NCI-H748 treated with DMSO at 0.1 percent for 48 hours (cell line): Measurements from ENCODE around the gene ZNHIT6.

Experiments
- DNase-seq: peaks from one replicate; lab custom pipeline; 2025; lab: John Stamatoyannopoulos, UW

Gene ZNHIT6

DNA sequence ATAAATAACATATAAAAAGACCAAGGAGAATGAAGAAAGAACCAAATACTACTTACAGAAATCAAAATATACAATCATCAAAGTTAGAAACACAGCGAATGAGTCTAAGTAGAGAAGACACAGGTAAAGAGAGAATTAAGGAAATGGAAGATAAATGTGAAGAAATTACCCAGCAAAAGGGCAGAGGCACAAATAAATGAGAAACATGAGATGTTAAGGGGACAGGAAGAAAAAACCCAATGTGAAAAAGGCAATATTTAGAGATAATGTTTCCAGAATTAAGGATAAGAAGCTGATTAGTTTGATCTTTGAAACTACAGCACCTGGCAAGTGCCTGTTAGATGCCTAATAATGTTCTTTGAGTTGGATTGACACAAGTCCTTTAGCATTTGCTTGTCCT is 86.8 kb downstream of the ZNHIT6 start:
- no peak for DNase-seq

DNA sequence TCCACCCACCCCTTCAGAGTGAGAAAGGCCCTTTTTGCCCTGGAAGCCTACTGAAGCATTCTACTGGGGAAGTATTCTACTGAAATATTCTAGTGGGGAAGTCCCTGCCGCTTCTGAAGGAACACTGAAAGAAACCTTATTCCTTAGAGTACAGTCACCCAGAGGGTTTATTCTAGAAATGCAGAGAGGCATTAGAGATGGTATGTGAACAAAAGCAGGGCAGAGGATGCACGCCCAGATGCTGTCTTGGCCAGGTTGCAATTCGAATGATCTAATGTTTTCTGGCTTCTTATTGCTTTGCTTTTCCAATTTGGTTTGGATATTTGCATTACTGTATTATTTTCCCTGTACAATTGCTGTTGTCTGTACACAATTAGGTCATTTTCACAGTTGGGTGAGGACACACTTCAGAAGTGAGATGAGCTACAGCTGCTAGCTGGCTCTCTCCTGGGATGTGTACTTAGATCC is 90.6 kb downstream of the ZNHIT6 start:
- DNase-seq: no peak

GRCh38 chr1:85616736-85617135 is 91.5 kb downstream of the ZNHIT6 start:
- no peak for DNase-seq

DNA sequence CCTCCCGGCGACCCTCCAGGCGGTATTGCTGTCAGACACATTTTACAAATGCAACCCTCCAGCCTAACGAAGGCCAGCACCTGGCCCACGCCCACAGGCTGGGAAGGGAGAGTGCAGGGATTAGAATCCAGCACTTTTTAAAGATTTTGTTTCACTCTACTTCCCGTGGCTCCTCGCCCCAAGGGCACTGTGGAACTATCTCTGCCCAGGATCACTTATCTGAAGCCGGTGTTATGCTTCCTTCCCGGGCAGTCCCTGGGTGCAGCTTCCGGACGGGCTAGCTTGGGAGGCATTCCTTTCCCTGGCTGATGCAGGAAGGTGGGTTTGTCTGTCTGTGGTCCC is 91.9 kb downstream of the ZNHIT6 start:
- no peak for DNase-seq

DNA sequence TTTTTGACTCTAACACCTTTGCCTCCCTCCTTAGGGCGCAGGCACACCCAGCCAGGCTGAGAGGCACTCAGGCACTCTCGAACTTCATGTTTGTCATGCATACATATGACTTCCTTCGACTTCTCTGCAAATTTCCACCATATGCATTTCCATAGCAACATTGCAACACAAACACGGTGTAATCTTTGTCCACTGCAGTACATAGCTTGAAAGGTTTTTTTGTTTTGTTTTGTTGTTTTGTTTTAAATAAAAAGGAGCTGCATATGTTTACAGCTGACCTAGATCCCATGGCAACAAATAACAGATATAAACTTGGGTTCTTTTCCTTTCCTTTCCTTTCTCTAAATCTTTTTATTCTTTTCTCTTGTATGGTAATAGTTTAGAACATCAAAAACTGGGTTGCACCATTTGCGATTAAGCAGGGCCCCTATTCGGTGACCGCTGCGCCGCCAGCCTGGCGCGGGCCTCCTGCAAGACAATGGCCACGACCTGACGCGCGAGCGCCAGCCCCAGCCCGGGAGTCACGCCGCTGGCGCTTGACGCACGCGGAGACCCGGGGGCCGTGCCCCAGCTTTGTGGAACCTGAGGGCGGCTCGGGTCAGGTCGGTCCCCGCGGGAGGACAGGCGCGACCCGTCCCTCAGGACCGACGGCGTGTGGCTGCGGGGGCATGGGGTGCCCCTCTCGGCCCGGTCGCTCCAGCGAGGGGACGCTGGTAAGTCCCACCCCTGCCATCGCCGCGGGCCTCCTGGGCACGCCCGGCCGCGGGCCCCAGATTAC is 92.5 kb downstream of the ZNHIT6 start:
- DNase-seq: no peak

DNA sequence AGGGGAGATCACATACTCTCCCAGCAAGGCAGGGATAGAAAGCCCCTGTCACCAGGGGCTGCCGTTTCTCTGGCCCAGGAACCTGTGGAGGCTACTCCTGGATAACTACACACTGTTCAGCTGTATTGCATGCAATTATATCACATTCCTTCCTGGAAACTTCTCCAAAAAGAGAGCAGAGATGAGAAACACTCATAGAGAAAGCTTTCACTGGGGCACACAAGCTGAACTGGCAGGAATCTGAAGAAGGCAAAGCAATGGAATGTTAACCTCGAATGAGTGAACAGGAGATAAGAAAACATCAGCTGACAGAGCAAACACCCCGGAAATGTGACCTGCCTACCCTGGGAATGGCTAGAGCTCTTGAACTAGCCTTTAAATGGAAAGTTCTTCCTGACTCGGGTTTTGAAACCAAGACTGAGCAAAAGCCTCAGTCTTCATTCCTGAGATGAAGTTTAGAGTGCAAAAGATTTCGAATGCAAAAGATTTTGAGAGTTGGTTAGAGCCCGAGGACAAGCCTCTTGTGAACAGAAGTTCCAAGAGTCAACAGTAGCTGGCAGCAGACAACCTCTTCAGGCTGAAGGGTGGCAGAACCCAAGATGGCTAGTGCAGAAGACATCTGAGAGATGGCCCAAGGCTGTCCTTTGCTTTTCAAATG is 95.4 kb downstream of the ZNHIT6 start:
- no peak for DNase-seq

- no peak for DNase-seq
These were observed 96.4 kb downstream of the ZNHIT6 start for GRCh38 chr1:85611856-85612255.

DNA sequence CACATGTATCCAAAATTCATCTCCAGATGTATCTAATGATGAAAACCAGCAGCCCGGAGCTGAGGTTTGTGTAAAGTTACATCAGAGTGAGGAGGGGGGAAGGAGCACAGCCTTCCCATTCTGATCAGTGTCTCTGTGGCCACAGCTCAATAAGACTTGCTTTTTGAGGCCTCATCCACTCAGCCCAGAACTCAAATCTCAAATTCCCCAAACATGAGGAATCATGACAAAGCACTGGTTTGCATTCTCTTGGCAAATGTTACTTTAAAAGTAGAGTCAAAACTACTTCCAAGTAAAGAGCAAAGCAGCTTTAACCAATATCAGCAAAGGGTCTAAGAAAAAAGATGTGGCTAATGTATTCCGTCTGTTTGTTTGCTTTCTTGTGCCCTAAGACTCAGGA is 96.8 kb downstream of the ZNHIT6 start:
- DNase-seq: no peak

GRCh38 chr1:85609976-85610375 is 98.3 kb downstream of the ZNHIT6 start:
- DNase-seq: no peak

- no peak for DNase-seq
These were observed 99.4 kb downstream of the ZNHIT6 start for GRCh38 chr1:85608851-85609250.

DNA sequence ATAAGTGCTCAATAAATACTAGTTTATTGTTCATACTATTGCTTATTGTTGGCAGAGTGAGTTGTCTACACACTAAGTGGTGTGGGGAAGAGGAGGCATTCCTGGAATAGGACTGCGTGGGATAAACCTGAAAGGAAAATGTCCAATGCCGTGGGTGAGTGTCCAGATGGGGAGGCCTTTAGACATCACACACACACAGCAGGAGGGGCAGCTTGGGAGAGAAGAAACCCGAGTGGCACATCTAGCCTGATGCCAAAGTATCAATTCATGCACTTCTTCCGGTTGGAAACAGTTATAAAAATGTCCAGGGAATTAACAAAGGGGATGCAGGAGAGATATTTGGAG is 100.3 kb downstream of the ZNHIT6 start:
- no peak for DNase-seq

- no peak for DNase-seq
These were observed 100.9 kb downstream of the ZNHIT6 start for GRCh38 chr1:85607126-85607920.

DNA sequence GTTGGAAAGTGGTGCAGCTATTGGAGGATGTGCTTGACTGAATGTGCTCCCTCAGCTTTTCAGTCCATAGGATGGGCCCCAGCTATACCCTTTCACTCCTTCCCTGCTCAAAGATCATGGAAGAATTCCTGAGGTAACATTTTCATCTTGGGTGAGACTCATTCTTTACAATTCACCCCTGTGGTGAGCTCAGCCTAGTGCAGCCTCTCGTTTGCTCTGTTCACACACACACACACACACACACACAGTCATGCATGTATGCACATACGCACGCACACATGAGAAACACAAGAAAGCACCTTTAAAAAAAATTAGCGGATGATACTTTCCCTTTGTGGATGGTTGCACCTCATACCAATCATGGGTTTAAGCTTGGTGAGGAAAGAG is 101.8 kb downstream of the ZNHIT6 start:
- DNase-seq: no peak

DNA sequence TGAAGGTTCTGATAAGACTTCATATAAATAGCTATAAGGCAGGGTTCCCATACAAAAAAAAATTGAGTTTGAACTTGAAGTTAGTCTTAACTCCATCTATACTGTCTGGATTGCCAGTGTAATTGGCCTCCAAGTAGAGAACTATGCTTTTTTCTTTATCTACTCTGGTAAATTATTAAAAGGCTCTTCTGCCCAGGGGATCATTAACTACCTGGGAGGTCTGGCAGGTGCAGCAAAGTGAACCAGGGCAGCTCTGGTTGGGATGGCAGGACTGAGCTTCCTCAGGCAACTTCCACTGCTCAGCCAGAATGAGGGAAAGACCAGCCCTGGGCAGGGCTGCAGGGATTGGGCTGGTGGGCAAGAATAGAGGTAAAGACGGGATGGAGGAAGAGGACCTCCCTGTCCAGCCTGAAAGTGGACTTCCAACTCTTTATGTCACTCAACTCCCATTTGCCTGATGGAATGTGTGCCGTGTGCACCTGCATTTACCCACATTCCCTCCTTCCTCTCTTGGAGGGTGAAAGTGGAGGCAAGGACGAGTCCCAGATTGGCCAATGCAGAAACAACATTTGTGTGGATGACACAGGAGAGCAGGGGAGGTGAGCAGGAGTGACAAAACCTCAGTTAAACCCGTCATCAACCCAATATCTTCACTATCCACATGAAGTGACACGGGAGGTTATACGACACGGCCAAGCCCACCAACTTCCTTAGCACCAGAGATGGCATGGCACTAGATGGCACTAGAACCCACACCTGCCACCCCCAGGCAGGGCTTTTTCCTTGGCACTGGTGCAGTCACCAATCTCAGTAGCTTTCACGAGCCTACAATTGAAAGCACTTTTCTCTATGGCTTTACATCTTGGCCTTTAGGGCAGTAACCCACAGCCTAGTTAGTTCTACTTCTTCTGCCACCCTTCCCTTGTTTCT is 102.5 kb downstream of the ZNHIT6 start:
- no peak for DNase-seq

DNA sequence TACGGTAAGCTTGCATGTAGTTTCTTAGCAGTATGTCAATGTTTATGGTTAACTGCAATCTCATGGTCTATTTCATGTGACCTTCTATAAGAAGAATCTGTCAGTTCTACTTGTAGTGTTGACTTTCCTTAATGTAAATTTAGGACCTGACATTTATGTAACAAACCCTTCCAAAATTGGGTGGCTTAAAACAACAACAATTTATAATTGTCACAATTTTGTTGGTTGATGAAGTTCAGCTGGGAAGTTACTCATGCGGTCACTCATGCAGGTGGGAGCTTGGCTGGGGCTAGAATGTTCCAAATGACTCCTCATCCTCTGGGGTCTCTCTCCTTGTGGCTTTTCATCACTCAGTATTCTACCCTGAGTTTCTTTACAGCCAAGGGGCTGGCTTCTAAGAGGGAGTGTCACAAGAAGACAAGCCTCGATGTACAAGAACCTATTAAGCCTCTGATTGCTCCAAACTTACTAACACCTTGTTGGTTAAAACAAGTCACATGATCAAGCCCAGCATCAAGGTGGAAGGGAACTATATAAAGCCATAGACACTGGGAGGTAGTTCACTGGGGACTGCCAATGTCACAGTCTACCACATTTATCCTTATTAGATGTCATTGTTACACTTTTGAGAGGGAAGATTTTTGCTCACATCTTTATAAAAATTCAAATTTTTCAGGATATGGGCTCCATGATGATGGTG is 103.8 kb downstream of the ZNHIT6 start:
- DNase-seq: no peak

GRCh38 chr1:85603086-85603880 is 105.0 kb downstream of the ZNHIT6 start:
- DNase-seq: no peak

GRCh38 chr1:85602571-85602970 is 105.7 kb downstream of the ZNHIT6 start:
- DNase-seq: no peak

DNA sequence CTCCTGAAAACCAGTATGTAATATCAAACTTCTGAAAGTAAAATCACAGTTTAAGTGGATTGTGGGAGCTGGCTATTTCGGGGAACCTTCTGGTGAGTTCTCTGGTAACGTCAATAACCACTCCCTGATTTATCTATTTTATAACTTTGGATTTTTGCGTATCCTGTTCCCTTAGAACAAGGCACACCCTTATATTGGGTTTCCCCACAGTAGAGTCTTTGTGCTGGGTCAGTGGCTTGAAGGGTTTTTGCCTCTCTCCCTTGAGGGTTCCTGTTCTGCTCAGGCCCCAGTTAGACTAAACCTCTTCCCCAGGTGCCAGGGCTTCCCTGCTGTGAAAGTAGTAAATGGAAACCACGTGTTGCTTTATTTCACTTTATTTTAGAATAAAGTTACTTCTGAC is 106.3 kb downstream of the ZNHIT6 start:
- no peak for DNase-seq

DNA sequence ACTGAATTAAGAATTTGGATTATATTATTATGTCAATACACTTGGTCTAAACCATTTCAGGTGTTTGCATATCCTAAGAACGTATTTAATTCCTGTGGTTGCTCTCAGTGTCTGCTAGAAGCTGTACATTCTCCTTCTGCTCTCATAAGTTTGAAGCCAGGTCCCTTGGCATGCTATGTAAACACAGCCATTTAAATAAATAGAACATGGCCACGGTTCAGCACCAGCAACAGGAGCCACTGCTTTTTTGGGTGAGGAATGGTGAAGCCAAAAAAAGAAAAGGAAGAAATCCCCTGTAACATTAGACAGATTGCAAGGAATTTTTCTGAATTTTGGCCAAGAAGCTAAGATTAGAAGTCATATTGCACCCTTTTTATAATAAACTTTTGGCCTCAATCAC is 108.6 kb downstream of the ZNHIT6 start:
- DNase-seq: no peak
